Putamen (tissue), 1 donor: ENCODE data around the gene FIGN.

Experiments used
- DNase-seq: peaks from one replicate; pipeline ENCODE4 v3.0.0-alpha.2; 2016; ENCODE audit warnings: low spot score

FIGN gene

GRCh38 chr2:163612332-163612731 lies 123.5 kb downstream of the FIGN start:
- DNase-seq: no peak

- no peak for DNase-seq
Measured at GRCh38 chr2:163611557-163611906, 124.3 kb downstream of the FIGN start.

GRCh38 chr2:163610817-163611556 lies 124.8 kb downstream of the FIGN start:
- DNase-seq: peak; percentile 61

GRCh38 chr2:163607630-163608029 lies 128.2 kb downstream of the FIGN start:
- DNase-seq: no peak

GRCh38 chr2:163606878-163607277 lies 128.9 kb downstream of the FIGN start:
- DNase-seq: no peak

GRCh38 chr2:163605779-163606178 lies 130.0 kb downstream of the FIGN start:
- DNase-seq: no peak

- DNase-seq: no peak
Measured at GRCh38 chr2:163604941-163605555, 130.8 kb downstream of the FIGN start.

GRCh38 chr2:163602196-163602595 lies 133.6 kb downstream of the FIGN start:
- no peak for DNase-seq

- no peak for DNase-seq
Measured at GRCh38 chr2:163601377-163601776, 134.4 kb downstream of the FIGN start.

GRCh38 chr2:163600801-163601200 lies 135.0 kb downstream of the FIGN start:
- DNase-seq: no peak

- DNase-seq: no peak
Measured at GRCh38 chr2:163595028-163595427, 140.8 kb downstream of the FIGN start.

- no peak for DNase-seq
Measured at GRCh38 chr2:163594497-163594896, 141.3 kb downstream of the FIGN start.

- DNase-seq: no peak
Measured at GRCh38 chr2:163593982-163594381, 141.8 kb downstream of the FIGN start.

- DNase-seq: no peak
Measured at GRCh38 chr2:163592954-163593622, 142.7 kb downstream of the FIGN start.

- no peak for DNase-seq
Measured at GRCh38 chr2:163591461-163591860, 144.3 kb downstream of the FIGN start.

GRCh38 chr2:163580757-163581156 lies 155.1 kb downstream of the FIGN start:
- no peak for DNase-seq

- DNase-seq: no peak
Measured at GRCh38 chr2:163574309-163574708, 161.5 kb downstream of the FIGN start.

- no peak for DNase-seq
Measured at GRCh38 chr2:163573652-163574051, 162.2 kb downstream of the FIGN start.

- no peak for DNase-seq
Measured at GRCh38 chr2:163572850-163573249, 163.0 kb downstream of the FIGN start.

GRCh38 chr2:163571423-163572102 lies 164.2 kb downstream of the FIGN start:
- no peak for DNase-seq

- no peak for DNase-seq
Measured at GRCh38 chr2:163570391-163570790, 165.4 kb downstream of the FIGN start.

GRCh38 chr2:163565192-163565591 lies 170.6 kb downstream of the FIGN start:
- no peak for DNase-seq

GRCh38 chr2:163564236-163564635 lies 171.6 kb downstream of the FIGN start:
- no peak for DNase-seq
